22Rv1 (cell line): ENCODE results near the gene TMEM89.

ENCODE experiments used
- CTCF ChIP-seq: fragments of 450-650 bp; IDR thresholded peaks from 2 replicates; pipeline ENCODE4 v1.5.1; 2017; ENCODE audit warnings: mild to moderate bottlenecking
- ZFX ChIP-seq: fragments of 450-650 bp; IDR thresholded peaks from 2 replicates; pipeline ENCODE4 v1.6.1; 2017; ENCODE audit warnings: antibody characterized with exemption, borderline replicate concordance

- no peak for TF ChIP-seq CTCF
- no peak for TF ChIP-seq ZFX
Observed at GRCh38 chr3:48637305-48637704, 15.7 kb upstream of the TMEM89 start.
